ENCODE data around the gene CASP8. TPM values are rescaled to one million over a fixed set of nuclear protein-coding genes. Genes with fewer than 3 reads are reported as not detected.
A peak's percentile ranks its signal among the peaks of the same experiment; 100 is the strongest.

CASP8 gene
- total RNA-seq, 1 donor from 2014 or later: 15.2 TPM

GRCh38 chr2:201232467-201232815, 27.9 kb upstream of the CASP8 start:
- no peaks in the 10 kb centered on the region for H3K9me3 ChIP-seq
- intact Hi-C loops (cut with DNase I): no loop called here

GRCh38 chr2:201233192-201233811, 27.0 kb upstream of the CASP8 start:
- intact Hi-C loops (cut with DNase I): no loop called here
- Histone ChIP-seq H3K4me3 (peak overlapping the region; percentile 9 to 29), H3K9me3 (no peaks in the 10 kb centered on the region), H3K27me3 (no peaks in the 10 kb centered on the region), H3K4me1 (peaks cover 0 to 12% of the 10 kb centered on the region in 2 donors), H3K27ac (no peak overlapping the region), H3K36me3 (no peaks in the 10 kb centered on the region)
- DNase-seq (ENCODE audit: low spot score in 2 of 2): peak; percentile 26 to 73
- TF ChIP-seq, protein P1, sequence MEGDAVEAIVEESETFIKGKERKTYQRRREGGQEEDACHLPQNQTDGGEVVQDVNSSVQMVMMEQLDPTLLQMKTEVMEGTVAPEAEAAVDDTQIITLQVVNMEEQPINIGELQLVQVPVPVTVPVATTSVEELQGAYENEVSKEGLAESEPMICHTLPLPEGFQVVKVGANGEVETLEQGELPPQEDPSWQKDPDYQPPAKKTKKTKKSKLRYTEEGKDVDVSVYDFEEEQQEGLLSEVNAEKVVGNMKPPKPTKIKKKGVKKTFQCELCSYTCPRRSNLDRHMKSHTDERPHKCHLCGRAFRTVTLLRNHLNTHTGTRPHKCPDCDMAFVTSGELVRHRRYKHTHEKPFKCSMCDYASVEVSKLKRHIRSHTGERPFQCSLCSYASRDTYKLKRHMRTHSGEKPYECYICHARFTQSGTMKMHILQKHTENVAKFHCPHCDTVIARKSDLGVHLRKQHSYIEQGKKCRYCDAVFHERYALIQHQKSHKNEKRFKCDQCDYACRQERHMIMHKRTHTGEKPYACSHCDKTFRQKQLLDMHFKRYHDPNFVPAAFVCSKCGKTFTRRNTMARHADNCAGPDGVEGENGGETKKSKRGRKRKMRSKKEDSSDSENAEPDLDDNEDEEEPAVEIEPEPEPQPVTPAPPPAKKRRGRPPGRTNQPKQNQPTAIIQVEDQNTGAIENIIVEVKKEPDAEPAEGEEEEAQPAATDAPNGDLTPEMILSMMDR (IDR thresholded peaks at IDR 0.05): no peak

More at GRCh38 chr2:201232467-201232815, 27.9 kb upstream of the CASP8 start:
- H3K4me1 ChIP-seq: peaks cover 0 to 12% of the 10 kb centered on the region in 2 donors
- H3K4me3 ChIP-seq: no peak overlapping the region
- DNase-seq (ENCODE audit: low spot score in 2 of 2): no peak
- no peaks in the 10 kb centered on the region for H3K36me3 ChIP-seq
- TF ChIP-seq, protein P1 (IDR thresholded peaks at IDR 0.05): no peak
- H3K27me3 ChIP-seq: no peaks in the 10 kb centered on the region
- H3K27ac ChIP-seq: no peak overlapping the region

DNA sequence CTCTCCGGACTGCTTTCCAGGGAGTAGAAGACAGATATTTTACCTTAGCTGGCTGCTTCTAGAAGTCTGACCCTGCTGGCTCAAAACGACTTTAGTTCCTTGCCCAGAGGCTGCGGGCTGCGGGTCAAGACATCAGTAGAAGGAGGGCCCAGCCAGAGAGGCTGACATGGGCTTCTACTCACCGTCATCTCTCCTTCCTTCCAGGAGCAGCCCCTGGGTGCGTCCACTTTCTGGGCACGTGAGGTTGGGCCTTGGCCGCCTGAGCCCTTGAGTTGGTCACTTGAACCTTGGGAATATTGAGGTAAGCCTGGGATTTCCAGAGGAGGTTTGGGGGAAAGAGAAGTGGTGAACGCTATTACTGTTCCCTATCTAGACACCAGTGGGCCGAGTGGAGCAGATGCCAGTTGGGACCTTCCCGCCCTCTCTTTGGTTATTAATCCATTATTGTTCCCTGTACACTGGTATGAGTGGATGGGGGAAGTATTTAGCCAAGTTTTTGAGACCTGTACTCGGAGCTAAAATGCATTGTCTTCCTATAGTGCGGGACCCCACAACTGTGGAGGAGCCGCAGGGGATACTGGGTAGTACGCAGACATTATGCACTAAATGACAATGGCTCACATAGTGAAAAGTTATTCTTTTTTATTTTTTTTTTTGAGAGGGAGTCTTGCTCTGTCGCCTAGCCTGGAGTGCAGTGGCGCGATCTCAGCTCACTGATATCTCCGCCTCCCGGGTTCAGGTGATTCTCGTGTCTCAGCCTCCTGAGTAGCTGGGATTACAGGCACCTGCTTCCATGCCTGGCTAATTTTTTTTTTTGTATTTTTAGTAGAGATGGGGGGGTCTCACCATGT, 26.3 kb upstream of the CASP8 start:
- DNase-seq (ENCODE audit: low spot score in 2 of 2): no peak
- intact Hi-C loops (cut with DNase I): no loop called here
- no peaks in the 10 kb centered on the region for H3K27me3 ChIP-seq
- H3K36me3 ChIP-seq: no peaks in the 10 kb centered on the region
- TF ChIP-seq, protein P1 (IDR thresholded peaks at IDR 0.05): no peak
- H3K4me1 ChIP-seq: peaks cover 0 to 12% of the 10 kb centered on the region in 2 donors
- peak overlapping the region; percentile 9 to 29 for H3K4me3 ChIP-seq
- H3K27ac ChIP-seq: no peak overlapping the region
- no peaks in the 10 kb centered on the region for H3K9me3 ChIP-seq

- H3K4me1 ChIP-seq: peaks cover 0 to 12% of the 10 kb centered on the region in 2 donors
- H3K9me3 ChIP-seq: no peaks in the 10 kb centered on the region
- H3K27me3 ChIP-seq: no peaks in the 10 kb centered on the region
- TF ChIP-seq, protein P1 (IDR thresholded peaks at IDR 0.05): no peak
- H3K36me3 ChIP-seq: no peaks in the 10 kb centered on the region
- no peak for DNase-seq (ENCODE audit: low spot score in 2 of 2)
- intact Hi-C loops (cut with DNase I): loop anchor here (5.0 kb wide), 2 partner anchors 128 to 468 kb away; no protein-coding TSS in a partner anchor
- no peak overlapping the region for H3K27ac ChIP-seq
- no peak overlapping the region for H3K4me3 ChIP-seq
Measured at GRCh38 chr2:201234663-201235135, 25.6 kb upstream of the CASP8 start.

DNA sequence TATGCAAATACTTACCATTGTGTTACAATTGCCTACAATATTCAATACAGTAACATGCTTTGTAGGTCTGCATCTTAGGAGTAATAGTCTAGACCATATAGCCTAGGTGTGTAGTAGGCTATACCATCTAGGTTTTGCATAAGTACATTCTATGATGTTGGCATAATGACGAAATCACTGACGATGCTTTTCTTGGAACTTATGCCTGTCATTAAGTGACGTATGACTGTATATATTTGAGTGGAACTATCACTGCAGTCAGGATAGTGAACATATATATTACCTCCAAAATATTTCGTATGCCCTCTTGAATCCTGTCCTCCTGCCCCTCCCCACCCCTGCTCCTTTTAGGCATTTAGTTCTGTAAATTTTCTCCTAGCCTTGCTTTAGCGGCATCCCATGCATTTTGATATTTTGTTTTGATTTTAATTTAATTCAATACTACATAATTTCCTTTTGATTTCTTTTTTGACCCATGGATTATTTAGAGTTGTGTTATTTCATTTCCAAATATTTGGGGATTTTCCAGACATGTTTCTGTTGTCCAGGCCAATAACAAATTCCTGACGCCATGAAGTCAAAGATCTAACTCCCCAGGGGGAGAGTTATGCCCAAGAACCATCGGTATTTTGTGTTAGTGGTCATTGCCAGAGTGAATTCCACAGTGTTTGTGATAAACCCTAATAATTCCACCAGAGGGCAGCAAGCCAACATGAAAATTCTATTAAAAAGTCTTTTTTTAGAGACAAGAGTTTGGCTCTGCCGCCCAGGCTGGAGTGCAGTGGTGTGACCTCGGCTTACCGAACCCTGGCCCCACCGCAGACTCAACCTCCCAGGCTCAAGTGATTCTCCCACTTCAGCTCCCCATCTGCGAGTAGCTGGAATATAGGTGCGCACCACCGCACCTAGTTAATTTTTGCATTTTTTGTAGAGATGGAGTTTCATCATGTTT, 24.2 kb upstream of the CASP8 start:
- DNase-seq (ENCODE audit: low spot score in 2 of 2): peak in 1 of 2 donors; percentile 75
- no peaks in the 10 kb centered on the region for H3K36me3 ChIP-seq
- H3K9me3 ChIP-seq: no peaks in the 10 kb centered on the region
- intact Hi-C loops (cut with DNase I): loop anchor here (2.0 to 5.0 kb wide), 4 partner anchors 126 to 466 kb away; partner anchors contain the start of genes STRADB and TRAK2
- H3K4me3 ChIP-seq: peak overlapping the region; percentile 21 to 35
- H3K27ac ChIP-seq: no peak overlapping the region
- H3K27me3 ChIP-seq: no peaks in the 10 kb centered on the region
- peaks cover 0 to 12% of the 10 kb centered on the region in 2 donors for H3K4me1 ChIP-seq
- TF ChIP-seq, protein P1 (IDR thresholded peaks at IDR 0.05): peak; percentile 49 to 73 (median 67)

Measured in ascending aorta (tissue), 2 donors.